ENCODE data around the gene HPSE2.

The HPSE2 gene

GRCh38 chr10:98611436-98611835 is 624.2 kb downstream of the HPSE2 start:
- no peak for DNase-seq (ENCODE audit: low read depth)
- TF ChIP-seq MYC (IDR thresholded peaks at IDR 0.05; ENCODE audit: low read depth, low read length) (no peak), POLR2A (IDR thresholded peaks at IDR 0.05; ENCODE audit: extremely low read depth, insufficient read length) (no peak), MAX (IDR thresholded peaks at IDR 0.05; ENCODE audit: low read depth, low read length) (no peak)
- TF ChIP-seq, protein P1, sequence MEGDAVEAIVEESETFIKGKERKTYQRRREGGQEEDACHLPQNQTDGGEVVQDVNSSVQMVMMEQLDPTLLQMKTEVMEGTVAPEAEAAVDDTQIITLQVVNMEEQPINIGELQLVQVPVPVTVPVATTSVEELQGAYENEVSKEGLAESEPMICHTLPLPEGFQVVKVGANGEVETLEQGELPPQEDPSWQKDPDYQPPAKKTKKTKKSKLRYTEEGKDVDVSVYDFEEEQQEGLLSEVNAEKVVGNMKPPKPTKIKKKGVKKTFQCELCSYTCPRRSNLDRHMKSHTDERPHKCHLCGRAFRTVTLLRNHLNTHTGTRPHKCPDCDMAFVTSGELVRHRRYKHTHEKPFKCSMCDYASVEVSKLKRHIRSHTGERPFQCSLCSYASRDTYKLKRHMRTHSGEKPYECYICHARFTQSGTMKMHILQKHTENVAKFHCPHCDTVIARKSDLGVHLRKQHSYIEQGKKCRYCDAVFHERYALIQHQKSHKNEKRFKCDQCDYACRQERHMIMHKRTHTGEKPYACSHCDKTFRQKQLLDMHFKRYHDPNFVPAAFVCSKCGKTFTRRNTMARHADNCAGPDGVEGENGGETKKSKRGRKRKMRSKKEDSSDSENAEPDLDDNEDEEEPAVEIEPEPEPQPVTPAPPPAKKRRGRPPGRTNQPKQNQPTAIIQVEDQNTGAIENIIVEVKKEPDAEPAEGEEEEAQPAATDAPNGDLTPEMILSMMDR (IDR thresholded peaks at IDR 0.05; ENCODE audit: low read depth, low read length), result no peak

GRCh38 chr10:98610836-98611235 is 624.8 kb downstream of the HPSE2 start:
- no peak overlapping the region for H3K4me3 ChIP-seq (ENCODE audit: low read depth, low read length)
- DNase-seq (ENCODE audit: low read depth), result no peak
- TF ChIP-seq MAX (IDR thresholded peaks at IDR 0.05; ENCODE audit: low read depth, low read length), result no peak

More at GRCh38 chr10:98611436-98611835, 624.2 kb downstream of the HPSE2 start:
- H3K4me3 ChIP-seq (ENCODE audit: low read depth, low read length), result no peak overlapping the region

DNA sequence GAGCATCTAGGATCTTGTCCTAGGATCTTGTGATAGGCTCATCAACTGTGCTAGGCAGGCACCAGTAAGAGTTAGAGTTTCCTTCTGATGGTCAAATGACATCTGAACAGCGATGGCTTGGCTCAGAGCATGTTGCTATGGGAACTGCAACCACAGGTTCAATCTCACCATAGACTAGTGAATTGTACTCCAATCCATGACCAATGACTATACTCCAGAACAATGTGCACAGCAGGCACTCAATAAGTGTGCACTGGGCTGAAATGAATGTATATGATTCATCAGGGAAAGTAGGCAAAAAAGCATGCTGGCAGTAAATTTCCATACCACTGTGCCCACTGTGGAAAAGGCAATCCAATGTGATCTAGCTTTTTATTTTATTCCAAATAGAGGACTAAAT is 625.4 kb downstream of the HPSE2 start:
- TF ChIP-seq POLR2A (IDR thresholded peaks at IDR 0.05; ENCODE audit: extremely low read depth, insufficient read length) (no peak), MYC (IDR thresholded peaks at IDR 0.05; ENCODE audit: low read depth, low read length) (no peak), MAX (IDR thresholded peaks at IDR 0.05; ENCODE audit: low read depth, low read length) (no peak)
- TF ChIP-seq, protein P1 (IDR thresholded peaks at IDR 0.05; ENCODE audit: low read depth, low read length), result no peak
- no peak overlapping the region for H3K4me3 ChIP-seq (ENCODE audit: low read depth, low read length)
- DNase-seq (ENCODE audit: low read depth), result no peak

DNA sequence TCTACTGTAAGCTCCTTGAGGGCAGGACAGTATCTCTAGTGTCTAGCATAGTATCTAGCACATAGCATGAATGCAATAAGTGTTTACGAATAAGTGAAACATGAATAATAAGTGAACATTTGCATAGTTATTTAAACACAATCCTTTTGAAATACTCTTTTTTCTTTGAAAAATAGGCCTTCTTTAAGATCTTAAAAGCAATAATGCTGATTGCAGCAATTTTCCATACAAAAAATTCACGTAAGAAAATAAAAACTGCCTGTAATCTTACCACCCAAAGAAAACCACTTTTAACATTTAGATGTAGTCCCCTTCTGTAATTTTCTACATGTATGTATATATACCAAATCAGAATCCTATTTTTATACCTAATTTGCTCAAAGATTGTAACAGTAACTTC is 626.4 kb downstream of the HPSE2 start:
- DNase-seq (ENCODE audit: low read depth), result no peak
- TF ChIP-seq MYC (IDR thresholded peaks at IDR 0.05; ENCODE audit: low read depth, low read length) (no peak), MAX (IDR thresholded peaks at IDR 0.05; ENCODE audit: low read depth, low read length) (no peak), POLR2A (IDR thresholded peaks at IDR 0.05; ENCODE audit: extremely low read depth, insufficient read length) (no peak)
- TF ChIP-seq, protein P1 (IDR thresholded peaks at IDR 0.05; ENCODE audit: low read depth, low read length), result no peak
- H3K4me3 ChIP-seq (ENCODE audit: low read depth, low read length), result no peak overlapping the region

DNA sequence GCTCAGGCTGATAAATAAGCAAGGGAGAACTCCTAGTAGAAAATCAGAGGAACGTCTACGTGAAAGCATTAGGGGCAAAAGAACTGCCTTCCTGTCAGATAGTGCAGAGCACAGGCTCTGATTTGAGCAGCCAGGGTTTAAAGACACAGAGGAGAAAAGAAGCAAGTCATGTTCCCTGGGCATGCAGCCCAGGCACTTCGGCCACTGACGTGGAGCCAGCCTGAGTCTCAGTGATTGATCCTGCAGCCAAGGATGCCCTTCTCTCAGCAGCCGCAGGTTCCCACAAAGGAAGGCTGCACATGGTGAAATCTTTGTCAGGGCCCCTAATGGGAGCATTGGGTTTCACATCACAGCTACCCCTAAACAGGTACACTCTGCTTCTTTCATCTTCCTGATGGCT is 627.2 kb downstream of the HPSE2 start:
- TF ChIP-seq MYC (IDR thresholded peaks at IDR 0.05; ENCODE audit: low read depth, low read length), result no peak
- TF ChIP-seq MAX (IDR thresholded peaks at IDR 0.05; ENCODE audit: low read depth, low read length), result no peak
- TF ChIP-seq, protein P1 (IDR thresholded peaks at IDR 0.05; ENCODE audit: low read depth, low read length), result no peak
- TF ChIP-seq POLR2A (IDR thresholded peaks at IDR 0.05; ENCODE audit: extremely low read depth, insufficient read length), result no peak
- H3K4me3 ChIP-seq (ENCODE audit: low read depth, low read length), result no peak overlapping the region
- no peak for DNase-seq (ENCODE audit: low read depth)

GRCh38 chr10:98602224-98602623 is 633.4 kb downstream of the HPSE2 start:
- TF ChIP-seq POLR2A (IDR thresholded peaks at IDR 0.05; ENCODE audit: extremely low read depth, insufficient read length), result no peak
- no peak for TF ChIP-seq MYC (IDR thresholded peaks at IDR 0.05; ENCODE audit: low read depth, low read length)
- no peak for TF ChIP-seq MAX (IDR thresholded peaks at IDR 0.05; ENCODE audit: low read depth, low read length)
- TF ChIP-seq, protein P1 (IDR thresholded peaks at IDR 0.05; ENCODE audit: low read depth, low read length), result no peak
- no peak for DNase-seq (ENCODE audit: low read depth)
- H3K4me3 ChIP-seq (ENCODE audit: low read depth, low read length), result no peak overlapping the region
